Endothelial cell of umbilical vein (primary cell): Measurements from ENCODE around the gene VPS51. TPM values are rescaled to one million over a fixed set of nuclear protein-coding genes. Genes with fewer than 3 reads are reported as not detected.

Source experiments
- BruUV-seq: library from RNA; stranded (reverse); fragments of 400-500 nt; replicated peaks from 2 replicates; lab custom pipeline; 2021; lab: Mats Ljungman, UMichigan
- CTCF ChIA-PET: fragments of 300-600, 350-600 bp; sonication (Branson Sonifier 250); formaldehyde crosslinking; loops from one replicate; lab custom pipeline; 2021; ENCODE audit warnings: antibody characterized with exemption, inconsistent platforms; lab: Charles Lee
- POLR2A ChIA-PET: fragments of 300-600, 350-600 bp; sonication (Branson Sonifier 250); formaldehyde crosslinking; loops from one replicate; lab custom pipeline; 2021; ENCODE audit warnings: antibody characterized with exemption, inconsistent platforms; lab: Charles Lee
- DNase-seq: peaks from one replicate; pipeline ENCODE4 v3.0.0-alpha.2; 2011; ENCODE audit warnings: low read depth, low spot score
- FAIRE-seq: peaks from 2 replicates; lab custom pipeline; 2011; peaks lifted over from hg19 to GRCh38; lab: Jason Lieb, UNC
- H2AFZ ChIP-seq: 2 replicates; pipeline ENCODE4 v1.6.0; 2012; ENCODE audit warnings: low read depth, low read length, control low read depth, inconsistent platforms
- H3K27ac ChIP-seq: 2 replicates; pipeline ENCODE4 v1.5.1; 2011; ENCODE audit warnings: low read depth, mild to moderate bottlenecking, control low read depth, low read length, moderate library complexity; ENCODE audit not compliant: insufficient read depth
- H3K27me3 ChIP-seq, 2 experiments: 2 replicates each; pipeline versions ENCODE4 v1.6.0 to v1.6.1; 2011; ENCODE audit warnings: low read length in 2 of 2, mixed read lengths in 1 of 2; ENCODE audit not compliant: control insufficient read depth in 2 of 2, insufficient read depth in 2 of 2
- H3K36me3 ChIP-seq, 2 experiments: 2 replicates in 1 of 2; 3 replicates in 1 of 2; pipeline ENCODE4 v1.5.1; 2011; ENCODE audit warnings: low read length in 2 of 2, mild to moderate bottlenecking in 1 of 2, moderate library complexity in 1 of 2; ENCODE audit not compliant: control insufficient read depth in 2 of 2, insufficient read depth in 2 of 2; ENCODE audit errors: extremely low read depth in 1 of 2
- H3K4me1 ChIP-seq: 3 replicates; pipeline ENCODE4 v1.5.1; 2011; ENCODE audit warnings: mild to moderate bottlenecking, low read length; ENCODE audit not compliant: control insufficient read depth, insufficient read depth; ENCODE audit errors: extremely low read depth
- H3K4me2 ChIP-seq: 2 replicates; pipeline ENCODE4 v1.6.1; 2011; ENCODE audit warnings: low read length, control low read depth, mixed read lengths; ENCODE audit not compliant: insufficient read depth
- H3K4me3 ChIP-seq, 3 experiments: fragments of 200-600 bp in 1 of 3; sonication (generic), shearing (Covaris generic) in 1 of 3; replicated peaks in 1 of 3; 2 replicates each; pipeline ENCODE4 v1.5.1; 2011 to 2016; ENCODE audit warnings: control low read depth in 3 of 3, low read length in 3 of 3, mild to moderate bottlenecking in 2 of 3, inconsistent platforms in 1 of 3, low read depth in 1 of 3, moderate library complexity in 1 of 3; ENCODE audit not compliant: insufficient read depth in 1 of 3
- H3K79me2 ChIP-seq: 2 replicates; pipeline ENCODE4 v1.6.0; 2012; ENCODE audit warnings: low read length, inconsistent platforms; ENCODE audit not compliant: control insufficient read depth, insufficient read depth
- H3K9ac ChIP-seq: replicated peaks from 2 replicates; pipeline ENCODE3; 2011; ENCODE audit warnings: low read length, control low read depth; ENCODE audit not compliant: insufficient read depth; ENCODE audit errors: extremely low read depth
- H3K9me1 ChIP-seq: replicated peaks from 3 replicates; pipeline ENCODE4 v1.6.0; 2011; ENCODE audit warnings: mild to moderate bottlenecking, low read length; ENCODE audit not compliant: control insufficient read depth, insufficient read depth; ENCODE audit errors: extremely low read depth
- H3K9me3 ChIP-seq: replicated peaks from 2 replicates; pipeline ENCODE4 v1.5.1; 2012; ENCODE audit warnings: low read length, inconsistent platforms; ENCODE audit not compliant: control insufficient read depth, insufficient read depth
- H4K20me1 ChIP-seq: replicated peaks from 2 replicates; pipeline ENCODE3; 2011; ENCODE audit warnings: mild to moderate bottlenecking, low read length; ENCODE audit not compliant: control insufficient read depth, insufficient read depth; ENCODE audit errors: extremely low read depth
- EZH2 ChIP-seq: IDR thresholded peaks from 2 replicates; pipeline ENCODE4 v1.6.1; 2012; ENCODE audit warnings: borderline replicate concordance, low read depth, mild to moderate bottlenecking, moderate library complexity, low read length, inconsistent platforms; ENCODE audit not compliant: severe bottlenecking
- FOS ChIP-seq: IDR thresholded peaks from 2 replicates; pipeline ENCODE4 v1.6.1; 2011; ENCODE audit warnings: mild to moderate bottlenecking, low read length, moderate library complexity, borderline replicate concordance; ENCODE audit not compliant: insufficient read depth
- GATA2 ChIP-seq: IDR thresholded peaks from 2 replicates; pipeline ENCODE4 v1.7.0; 2011; ENCODE audit warnings: low read depth, mild to moderate bottlenecking, moderate library complexity, mixed read lengths, low read length; ENCODE audit not compliant: insufficient read length, insufficient read depth
- JUN ChIP-seq: IDR thresholded peaks from 2 replicates; pipeline ENCODE4 v1.6.1; 2011; ENCODE audit warnings: borderline replicate concordance, low read depth; ENCODE audit not compliant: insufficient read length, insufficient read depth
- MYC ChIP-seq: IDR thresholded peaks from one replicate; pipeline ENCODE4 v1.6.1; 2011; ENCODE audit warnings: mild to moderate bottlenecking, low read depth, low read length
- POLR2A ChIP-seq: IDR thresholded peaks from 2 replicates; pipeline ENCODE4 v1.6.1; 2012; ENCODE audit warnings: low read depth, mild to moderate bottlenecking, control low read depth, low read length
- POLR2AphosphoS5 ChIP-seq: IDR thresholded peaks from 2 replicates; pipeline ENCODE4 v1.6.1; 2012; ENCODE audit warnings: low read depth, mild to moderate bottlenecking, control low read depth, low read length, moderate library complexity; ENCODE audit not compliant: insufficient read depth
- dilution Hi-C: fragments of 300-500 bp; cut with MboI; formaldehyde crosslinking; loops from one replicate; pipeline ENCODE4 v1.15.0; 2019; ENCODE audit warnings: low sequenced_read_pairs; ENCODE audit not compliant: extremely low pct_ligation_motif_present
- intact Hi-C: fragments of 100-400 bp; cut with micrococcal nuclease; formaldehyde crosslinking; loops from one replicate; pipeline ENCODE4 v1.10.0; 2022
- polyA plus RNA-seq, 4 experiments: library from polyadenylated mRNA; depleted of rRNA in 3 of 4; stranded (reverse) in 3 of 4; unstranded in 1 of 4; fragments of >200 nt; gene quantifications; 2 replicates each; pipeline versions ENCODE4 v1.2.1 to v1.2.3, GENCODE V29; 2011 to 2012; ENCODE audit warnings: missing spikeins in 1 of 4
- total RNA-seq: library from RNA; stranded (reverse); gene quantifications from 2 replicates; pipeline ENCODE4 v1.2.3, GENCODE V29; 2021
- TF ChIP-seq, protein P1 (sequence below), 2 donors: IDR thresholded peaks; 1 replicate in 1 of 2; 2 replicates in 1 of 2; pipeline ENCODE4 v1.5.1; 2011; ENCODE audit warnings: low read length in 2 of 2, mild to moderate bottlenecking in 2 of 2, moderate library complexity in 2 of 2, control low read depth in 1 of 2, inconsistent platforms in 1 of 2, low read depth in 1 of 2; ENCODE audit not compliant: insufficient read depth in 1 of 2; ENCODE audit errors: extremely low read depth in 1 of 2
- TF ChIP-seq, protein P2 (sequence below): IDR thresholded peaks from 2 replicates; pipeline ENCODE4 v1.6.1; 2011; ENCODE audit not compliant: insufficient read depth, insufficient read length

The VPS51 gene
- total and polyA plus RNA-seq, 2 donors (not counting 3 experiments of a cell fraction or from before 2014, with no cell fraction given), result 108 to 146 TPM

DNA sequence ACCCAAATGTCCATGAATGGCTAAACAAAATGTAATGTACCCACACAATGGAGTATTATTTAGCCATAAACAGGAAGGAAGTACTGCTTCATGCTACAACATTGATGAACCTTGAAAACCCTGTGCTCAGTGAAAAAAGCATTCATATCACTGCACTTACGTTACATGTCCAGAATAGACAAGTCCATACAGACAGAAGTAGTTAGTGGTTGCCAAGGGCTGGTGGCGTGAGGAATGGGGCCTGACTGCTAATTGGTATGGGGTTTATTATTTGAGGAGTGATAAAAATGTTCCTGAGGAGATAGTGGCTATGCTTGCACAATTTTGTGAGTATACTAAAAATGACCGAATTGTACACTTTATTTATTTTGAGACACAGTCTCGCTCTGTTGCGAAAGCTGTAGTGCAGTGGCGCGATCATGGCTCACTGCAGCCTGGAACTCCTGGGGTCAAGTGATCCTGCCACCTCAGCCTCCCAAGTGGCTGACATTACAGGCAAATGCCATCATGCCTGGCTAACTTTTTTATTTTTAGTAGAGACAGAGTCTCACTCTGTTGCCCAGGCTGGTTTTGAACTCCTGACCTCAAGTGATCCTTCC, 46.0 kb downstream of the VPS51 start:
- Histone ChIP-seq H4K20me1 (no peaks in the 10 kb centered on the region), H3K79me2 (no peaks in the 10 kb centered on the region), H2AFZ (no peak overlapping the region), H3K36me3 (no peaks in the 10 kb centered on the region), H3K9me1 (no peaks in the 10 kb centered on the region), H3K4me1 (no peaks in the 10 kb centered on the region), H3K27me3 (peaks cover 3 to 24% of the 10 kb centered on the region in 2 experiments), H3K4me3 (no peak overlapping the region), H3K9me3 (no peaks in the 10 kb centered on the region), H3K9ac (no peak overlapping the region), H3K27ac (no peak overlapping the region), H3K4me2 (no peak overlapping the region)
- FAIRE-seq (peak; percentile 47), DNase-seq (no peak)
- BruUV-seq, result no TSS peak
- intact Hi-C loops, result no loop called here
- CTCF ChIA-PET, result no interaction called here
- TF ChIP-seq JUN (no peak), GATA2 (no peak), FOS (no peak), EZH2 (no peak), POLR2A (no peak), MYC (no peak), POLR2AphosphoS5 (no peak)
- TF ChIP-seq, protein P1, sequence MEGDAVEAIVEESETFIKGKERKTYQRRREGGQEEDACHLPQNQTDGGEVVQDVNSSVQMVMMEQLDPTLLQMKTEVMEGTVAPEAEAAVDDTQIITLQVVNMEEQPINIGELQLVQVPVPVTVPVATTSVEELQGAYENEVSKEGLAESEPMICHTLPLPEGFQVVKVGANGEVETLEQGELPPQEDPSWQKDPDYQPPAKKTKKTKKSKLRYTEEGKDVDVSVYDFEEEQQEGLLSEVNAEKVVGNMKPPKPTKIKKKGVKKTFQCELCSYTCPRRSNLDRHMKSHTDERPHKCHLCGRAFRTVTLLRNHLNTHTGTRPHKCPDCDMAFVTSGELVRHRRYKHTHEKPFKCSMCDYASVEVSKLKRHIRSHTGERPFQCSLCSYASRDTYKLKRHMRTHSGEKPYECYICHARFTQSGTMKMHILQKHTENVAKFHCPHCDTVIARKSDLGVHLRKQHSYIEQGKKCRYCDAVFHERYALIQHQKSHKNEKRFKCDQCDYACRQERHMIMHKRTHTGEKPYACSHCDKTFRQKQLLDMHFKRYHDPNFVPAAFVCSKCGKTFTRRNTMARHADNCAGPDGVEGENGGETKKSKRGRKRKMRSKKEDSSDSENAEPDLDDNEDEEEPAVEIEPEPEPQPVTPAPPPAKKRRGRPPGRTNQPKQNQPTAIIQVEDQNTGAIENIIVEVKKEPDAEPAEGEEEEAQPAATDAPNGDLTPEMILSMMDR (IDR thresholded peaks at IDR 0.05; ENCODE audit: extremely low read depth in 1 of 2, insufficient read depth in 1 of 2, low read depth in 1 of 2, low read length in 2 of 2), result no peak
- TF ChIP-seq, protein P2, sequence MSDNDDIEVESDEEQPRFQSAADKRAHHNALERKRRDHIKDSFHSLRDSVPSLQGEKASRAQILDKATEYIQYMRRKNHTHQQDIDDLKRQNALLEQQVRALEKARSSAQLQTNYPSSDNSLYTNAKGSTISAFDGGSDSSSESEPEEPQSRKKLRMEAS, result no peak
- POLR2A ChIA-PET, result no interaction called here
- dilution Hi-C loops, result no loop called here
